Suprapubic skin (tissue), 4 donors: Measurements from ENCODE around the gene AP2S1.

ENCODE experiments used
- EP300 ChIP-seq: sonication (generic); formaldehyde crosslinking; IDR thresholded peaks from one replicate; pipeline ENCODE4 v1.6.1; 2017; ENCODE audit warnings: antibody characterized with exemption
- POLR2A ChIP-seq, 2 donors: fragments of 450-650 bp; IDR thresholded peaks; one replicate each; pipeline ENCODE4 v1.6.1; 2017; ENCODE audit warnings: antibody characterized with exemption in 2 of 2, mild to moderate bottlenecking in 2 of 2, moderate library complexity in 2 of 2
- POLR2AphosphoS5 ChIP-seq, 3 donors: sonication (generic); formaldehyde crosslinking; IDR thresholded peaks; one replicate each; pipeline ENCODE4 v1.6.1; 2017; ENCODE audit warnings: antibody characterized with exemption in 3 of 3
- TF ChIP-seq, protein P1 (sequence below), 2 donors: fragments of 200-600 bp in 1 of 2; fragments of 450-650 bp in 1 of 2; sonication (generic) in 1 of 2; IDR thresholded peaks; one replicate each; pipeline ENCODE4 v1.5.1; 2016 to 2019; ENCODE audit warnings: antibody characterized with exemption in 2 of 2, mild to moderate bottlenecking in 1 of 2, moderate library complexity in 1 of 2

DNA sequence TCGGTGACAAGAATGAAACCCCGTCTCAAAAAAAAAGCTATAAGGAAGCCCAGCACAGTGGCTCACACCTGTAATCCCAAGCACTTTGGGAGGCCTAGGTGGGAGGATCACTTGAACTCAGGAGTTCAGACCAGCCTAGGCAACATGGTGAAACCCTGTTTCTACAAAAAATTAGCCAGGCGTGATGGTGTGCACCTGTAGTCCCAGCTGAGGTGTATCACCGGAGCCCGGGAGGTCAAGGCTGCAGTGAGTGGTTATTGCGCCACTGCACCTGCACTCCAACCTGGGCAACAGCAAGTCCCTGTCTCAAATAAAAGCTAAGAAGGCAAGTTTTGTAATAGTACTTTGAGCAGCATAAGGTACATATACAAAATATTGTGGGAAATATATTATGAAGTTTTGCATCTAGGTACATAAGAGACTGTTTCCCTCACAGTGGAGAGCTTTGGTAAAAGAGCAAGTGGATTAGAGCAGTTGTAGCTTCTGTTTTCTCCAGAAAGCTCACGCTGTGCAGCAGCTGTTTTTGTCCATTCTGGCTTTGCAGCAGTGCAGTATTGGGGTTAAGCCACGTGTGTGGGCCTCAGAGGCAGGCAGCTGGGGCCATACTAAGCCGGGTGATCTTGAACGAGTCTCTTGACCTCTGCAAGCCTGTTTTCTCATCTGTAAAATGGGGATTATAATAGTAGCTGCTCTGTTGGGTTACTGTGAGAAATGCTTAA lies 45.6 kb upstream of the AP2S1 start:
- TF ChIP-seq, protein P1, sequence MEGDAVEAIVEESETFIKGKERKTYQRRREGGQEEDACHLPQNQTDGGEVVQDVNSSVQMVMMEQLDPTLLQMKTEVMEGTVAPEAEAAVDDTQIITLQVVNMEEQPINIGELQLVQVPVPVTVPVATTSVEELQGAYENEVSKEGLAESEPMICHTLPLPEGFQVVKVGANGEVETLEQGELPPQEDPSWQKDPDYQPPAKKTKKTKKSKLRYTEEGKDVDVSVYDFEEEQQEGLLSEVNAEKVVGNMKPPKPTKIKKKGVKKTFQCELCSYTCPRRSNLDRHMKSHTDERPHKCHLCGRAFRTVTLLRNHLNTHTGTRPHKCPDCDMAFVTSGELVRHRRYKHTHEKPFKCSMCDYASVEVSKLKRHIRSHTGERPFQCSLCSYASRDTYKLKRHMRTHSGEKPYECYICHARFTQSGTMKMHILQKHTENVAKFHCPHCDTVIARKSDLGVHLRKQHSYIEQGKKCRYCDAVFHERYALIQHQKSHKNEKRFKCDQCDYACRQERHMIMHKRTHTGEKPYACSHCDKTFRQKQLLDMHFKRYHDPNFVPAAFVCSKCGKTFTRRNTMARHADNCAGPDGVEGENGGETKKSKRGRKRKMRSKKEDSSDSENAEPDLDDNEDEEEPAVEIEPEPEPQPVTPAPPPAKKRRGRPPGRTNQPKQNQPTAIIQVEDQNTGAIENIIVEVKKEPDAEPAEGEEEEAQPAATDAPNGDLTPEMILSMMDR (IDR thresholded peaks at IDR 0.05): no peak
- TF ChIP-seq POLR2A (IDR thresholded peaks at IDR 0.05): no peak
- no peak for TF ChIP-seq POLR2AphosphoS5 (IDR thresholded peaks at IDR 0.05)
- TF ChIP-seq EP300: no peak
